Ovary (tissue), 9 donors: ENCODE data around the gene PTPRN2. TPM values are rescaled to one million over a fixed set of nuclear protein-coding genes. Genes with fewer than 3 reads are reported as not detected.

Experiments
- DNase-seq, 5 donors: peaks; one replicate each; pipeline ENCODE4 v3.0.0-alpha.2; 2019 to 2020
- H3K27ac ChIP-seq, 2 donors: fragments of 200-600 bp; one replicate each; pipeline versions ENCODE4 v1.5.1 to v1.8.0; 2019 to 2022
- H3K27me3 ChIP-seq: fragments of 200-600 bp; one replicate; pipeline ENCODE4 v1.8.0; 2022
- H3K36me3 ChIP-seq: fragments of 200-600 bp; sonication (generic); one replicate; pipeline ENCODE4 v1.5.1; 2019
- H3K4me1 ChIP-seq: one replicate; pipeline ENCODE4 v1.8.1; 2013; ENCODE audit warnings: mild to moderate bottlenecking, moderate library complexity; ENCODE audit not compliant: insufficient read depth
- H3K4me3 ChIP-seq: fragments of 200-600 bp; sonication (generic); one replicate; pipeline ENCODE4 v1.5.1; 2017
- H3K9me3 ChIP-seq, 2 donors: fragments of 200-600 bp in 1 of 2; sonication (generic) in 1 of 2; one replicate each; pipeline versions ENCODE4 v1.5.1 to v1.8.1; 2013 to 2019; ENCODE audit warnings: mild to moderate bottlenecking in 1 of 2, moderate library complexity in 1 of 2
- EP300 ChIP-seq: sonication (generic); formaldehyde crosslinking; IDR thresholded peaks from one replicate; pipeline ENCODE4 v1.6.1; 2017; ENCODE audit warnings: antibody characterized with exemption
- POLR2A ChIP-seq: fragments of 450-650 bp; IDR thresholded peaks from one replicate; pipeline ENCODE4 v1.6.1; 2017; ENCODE audit warnings: antibody characterized with exemption, mild to moderate bottlenecking, moderate library complexity
- WGBS, 3 donors: extraction: QIAGEN DNeasy Blood & Tissue Kit in 1 of 3; methylation state at CpG; one replicate each; pipeline versions ENCODE4 v1.1.5 to v1.1.7; 2013 to 2017; 5-methylcytosine and 5-hydroxymethylcytosine counted together
- intact Hi-C, 4 donors: fragments of 100-400 bp; cut with DNase I; formaldehyde crosslinking; loops; one replicate each; pipeline versions ENCODE4 v1.11.0 to v1.15.1; 2022 to 2023
- polyA plus RNA-seq, 2 donors: library from polyadenylated mRNA; stranded (reverse); fragments of 200-250 nt in 1 of 2; fragments of 350-450 nt in 1 of 2; fragmentation: Illumina TruSeq in 1 of 2; extraction: RNeasy Lipid Tissue Mini Kit (QIAGEN cat#74804) in 1 of 2; gene quantifications; one replicate each; pipeline ENCODE4 v1.2.3, GENCODE V29; 2013 to 2014
- total RNA-seq, 7 donors: library from RNA; depleted of rRNA in 2 of 7; stranded (reverse); fragments of >200 nt in 2 of 7; fragmentation: NEBNext Ultra II Directional in 3 of 7; extraction: Animal tissue kit (Norgen Biotek cat#: 25700) in 3 of 7; gene quantifications; one replicate each; pipeline versions ENCODE4 v1.1.0 to v1.2.4, GENCODE V29; 2016 to 2023
- TF ChIP-seq, protein P1 (sequence below), 3 donors: fragments of 450-650 bp in 2 of 3; fragments of 200-600 bp in 1 of 3; IDR thresholded peaks; one replicate each; pipeline versions ENCODE4 v1.5.1 to v1.8.0; 2016 to 2022; ENCODE audit warnings: antibody characterized with exemption in 3 of 3, mild to moderate bottlenecking in 1 of 3
- donor health status: DM: no; HTN: no; CAD: no; lungs with moderate emphysema.
- donor health status: DM: no; HTN: no; CAD: no.
- donor health status: Bipolar disorder and iron deficiency.
- donor health status: DM: yes; HTN: yes; CAD: no.
- donor health status: DM: no; HTN: no; CAD: no.
- donor health status: DM: yes; HTN: yes; CAD: no.

PTPRN2 gene
- total and polyA plus RNA-seq, 9 donors: 3.5 to 11.1 (median 5.9) TPM

DNA sequence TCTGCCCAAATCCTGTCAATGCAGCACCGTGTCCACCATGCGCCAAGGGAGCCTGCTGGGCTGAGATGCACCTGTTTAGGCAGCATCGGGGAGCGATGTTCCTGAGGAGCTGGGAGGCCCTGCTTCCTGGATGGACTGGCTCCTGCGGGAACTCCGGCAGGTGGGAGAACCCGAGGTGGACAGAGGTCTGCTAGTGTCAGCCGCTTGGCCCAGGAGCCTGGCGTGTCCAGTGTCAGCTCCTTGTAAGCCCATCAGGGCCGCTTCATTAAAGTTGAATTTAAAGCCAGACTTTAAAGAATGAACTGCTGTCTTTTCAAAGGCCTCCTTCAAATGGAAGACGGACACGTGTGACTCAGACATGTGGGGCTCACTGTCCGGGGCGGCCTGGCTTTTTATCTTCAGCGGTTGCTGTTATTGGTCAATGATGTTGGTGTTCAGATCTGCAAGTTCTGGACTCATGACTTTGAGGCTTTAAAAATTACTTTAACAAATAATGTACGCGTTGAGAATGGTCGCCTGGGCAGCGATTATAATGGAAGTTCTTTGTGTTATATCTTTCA is 828.3 kb downstream of the PTPRN2 start:
- intact Hi-C loops: loop anchor here in 1 of 4 donors (10.0 kb wide), 1 partner anchor 325 kb away; no protein-coding TSS in a partner anchor
- DNase-seq: no peak
- Histone ChIP-seq H3K27ac (no peak overlapping the region), H3K9me3 (no peaks in the 10 kb centered on the region), H3K36me3 (no peaks in the 10 kb centered on the region), H3K4me3 (no peak overlapping the region), H3K4me1 (no peaks in the 10 kb centered on the region), H3K27me3 (no peaks in the 10 kb centered on the region)
- WGBS, 3 donors: 85 to 88% (median 86%) methylated on average over 19 of the region's 19 CpGs
- TF ChIP-seq POLR2A (no peak), EP300 (no peak)
- TF ChIP-seq, protein P1, sequence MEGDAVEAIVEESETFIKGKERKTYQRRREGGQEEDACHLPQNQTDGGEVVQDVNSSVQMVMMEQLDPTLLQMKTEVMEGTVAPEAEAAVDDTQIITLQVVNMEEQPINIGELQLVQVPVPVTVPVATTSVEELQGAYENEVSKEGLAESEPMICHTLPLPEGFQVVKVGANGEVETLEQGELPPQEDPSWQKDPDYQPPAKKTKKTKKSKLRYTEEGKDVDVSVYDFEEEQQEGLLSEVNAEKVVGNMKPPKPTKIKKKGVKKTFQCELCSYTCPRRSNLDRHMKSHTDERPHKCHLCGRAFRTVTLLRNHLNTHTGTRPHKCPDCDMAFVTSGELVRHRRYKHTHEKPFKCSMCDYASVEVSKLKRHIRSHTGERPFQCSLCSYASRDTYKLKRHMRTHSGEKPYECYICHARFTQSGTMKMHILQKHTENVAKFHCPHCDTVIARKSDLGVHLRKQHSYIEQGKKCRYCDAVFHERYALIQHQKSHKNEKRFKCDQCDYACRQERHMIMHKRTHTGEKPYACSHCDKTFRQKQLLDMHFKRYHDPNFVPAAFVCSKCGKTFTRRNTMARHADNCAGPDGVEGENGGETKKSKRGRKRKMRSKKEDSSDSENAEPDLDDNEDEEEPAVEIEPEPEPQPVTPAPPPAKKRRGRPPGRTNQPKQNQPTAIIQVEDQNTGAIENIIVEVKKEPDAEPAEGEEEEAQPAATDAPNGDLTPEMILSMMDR (IDR thresholded peaks at IDR 0.05): no peak

DNA sequence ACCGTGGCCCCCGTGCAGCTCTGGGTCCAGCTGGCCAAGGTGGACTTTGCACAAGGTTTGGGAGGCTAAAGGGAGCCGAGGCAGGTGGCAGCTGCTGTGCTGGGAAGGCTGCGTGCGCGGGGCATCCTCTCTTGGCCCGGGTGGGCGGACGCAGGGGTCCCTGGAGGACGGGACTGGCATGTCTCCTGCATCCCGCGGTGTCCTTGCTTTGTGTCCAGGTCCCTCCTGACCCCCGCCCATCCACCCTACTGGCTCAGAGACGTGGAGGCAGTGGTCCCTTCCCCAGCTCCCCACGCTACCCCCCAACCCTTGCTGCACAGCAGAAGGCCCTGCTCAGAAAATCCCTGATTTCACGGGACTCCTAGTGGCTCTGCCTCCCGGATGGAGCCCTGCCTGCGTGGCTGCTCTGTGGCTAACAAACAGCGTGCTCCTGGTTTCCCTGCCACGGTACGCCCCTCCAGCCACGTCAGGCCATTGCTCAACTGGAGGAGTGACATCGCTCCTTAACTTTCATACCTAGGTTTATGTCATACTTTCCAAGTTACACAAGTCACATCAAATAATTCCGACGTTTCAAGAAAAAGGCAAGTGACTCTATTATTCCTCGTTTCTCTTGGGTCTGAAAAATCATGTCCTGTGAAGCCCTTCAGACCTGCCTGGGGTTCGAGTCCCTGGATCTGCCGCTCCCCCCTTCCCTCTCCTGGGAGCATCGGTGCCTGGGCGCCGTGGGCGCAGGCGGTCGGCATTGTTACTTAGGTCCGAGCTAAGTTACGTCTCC is 829.0 kb downstream of the PTPRN2 start:
- Histone ChIP-seq H3K9me3 (no peaks in the 10 kb centered on the region), H3K4me3 (no peak overlapping the region), H3K27me3 (no peaks in the 10 kb centered on the region), H3K4me1 (no peaks in the 10 kb centered on the region), H3K36me3 (no peaks in the 10 kb centered on the region), H3K27ac (no peak overlapping the region)
- TF ChIP-seq, protein P1 (IDR thresholded peaks at IDR 0.05): no peak
- TF ChIP-seq POLR2A: no peak
- TF ChIP-seq EP300: no peak
- intact Hi-C loops: loop anchor here in 1 of 4 donors (10.0 kb wide), 1 partner anchor 324 kb away; no protein-coding TSS in a partner anchor
- 89 to 92% (median 90%) methylated on average over 33 to 36 of the region's 36 CpGs for WGBS, 3 donors
- no peak for DNase-seq

DNA sequence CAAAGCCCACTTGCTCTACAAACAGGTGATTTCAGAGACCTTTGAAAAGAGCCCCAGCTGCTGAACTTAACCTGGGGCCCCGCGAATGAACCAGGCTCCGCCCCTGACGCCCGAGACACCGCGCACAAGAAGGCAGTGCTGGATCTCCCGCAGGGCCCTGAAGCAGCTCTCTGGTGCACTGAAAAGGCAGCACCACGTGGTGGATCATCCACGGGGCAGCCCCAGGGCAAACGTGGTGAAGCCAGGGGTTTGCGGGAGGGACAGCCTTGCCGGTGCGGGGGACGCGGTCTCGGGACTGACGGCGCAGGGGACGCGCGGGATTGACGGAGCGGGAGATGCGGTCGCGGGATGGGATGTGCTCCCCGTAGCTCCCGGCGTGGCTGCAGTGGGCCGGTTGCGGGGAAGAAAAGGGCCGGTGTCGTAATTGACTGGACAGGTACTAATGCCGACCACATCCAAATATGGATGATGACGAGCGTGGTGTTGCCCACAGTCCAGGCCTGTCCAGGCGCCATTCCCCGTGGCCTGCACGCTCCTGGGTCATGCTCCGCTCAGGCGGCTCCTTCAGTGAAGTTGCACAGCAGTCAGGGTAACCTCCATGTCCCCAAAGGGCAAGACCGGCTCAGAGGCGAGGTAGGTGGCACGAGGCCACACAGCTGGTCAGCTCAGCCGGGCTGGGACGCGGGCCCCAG is 829.7 kb downstream of the PTPRN2 start:
- intact Hi-C loops: loop anchor here in 1 of 4 donors (10.0 kb wide), 1 partner anchor 323 kb away; no protein-coding TSS in a partner anchor
- Histone ChIP-seq H3K27ac (no peak overlapping the region), H3K36me3 (no peaks in the 10 kb centered on the region), H3K4me3 (no peak overlapping the region), H3K4me1 (peaks cover 2% of the 10 kb centered on the region), H3K27me3 (no peaks in the 10 kb centered on the region), H3K9me3 (no peaks in the 10 kb centered on the region)
- WGBS, 3 donors: 79 to 88% (median 82%) methylated on average over 44 to 48 of the region's 48 CpGs
- DNase-seq: no peak
- TF ChIP-seq, protein P1 (IDR thresholded peaks at IDR 0.05): no peak
- no peak for TF ChIP-seq EP300
- TF ChIP-seq POLR2A: no peak

DNA sequence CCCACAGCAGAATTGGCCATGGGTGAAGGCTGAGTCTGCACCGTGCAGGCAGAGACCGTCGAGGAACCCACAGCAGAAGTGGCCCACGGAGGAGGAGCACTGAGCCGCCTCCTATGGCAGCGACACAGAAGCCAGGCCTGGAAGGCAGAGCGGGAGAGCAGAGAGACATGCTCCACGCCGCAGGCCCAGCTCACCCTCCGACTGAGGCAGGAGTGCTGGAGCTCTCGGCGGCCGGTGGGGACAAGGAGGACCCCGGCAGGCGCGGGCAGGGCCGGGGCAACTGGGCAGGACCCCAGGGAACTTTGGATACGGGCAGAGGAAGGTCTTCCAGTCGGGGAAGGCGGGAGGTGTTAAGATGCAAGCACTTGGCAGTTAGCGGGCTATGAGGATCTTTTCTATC is 830.4 kb downstream of the PTPRN2 start:
- TF ChIP-seq EP300: no peak
- TF ChIP-seq POLR2A: no peak
- TF ChIP-seq, protein P1 (IDR thresholded peaks at IDR 0.05): no peak
- H3K27ac ChIP-seq: no peak overlapping the region
- H3K27me3 ChIP-seq: no peaks in the 10 kb centered on the region
- H3K36me3 ChIP-seq: no peaks in the 10 kb centered on the region
- peaks cover 5% of the 10 kb centered on the region for H3K4me1 ChIP-seq
- no peaks in the 10 kb centered on the region for H3K9me3 ChIP-seq
- DNase-seq: no peak
- WGBS, 3 donors: 81 to 83% (median 82%) methylated on average over 21 of the region's 21 CpGs
- intact Hi-C loops: loop anchor here in 1 of 4 donors (10.0 kb wide), 1 partner anchor 322 kb away; no protein-coding TSS in a partner anchor
- no peak overlapping the region for H3K4me3 ChIP-seq
